Liver (tissue), 3 donors: ENCODE results near the gene KIF26B.

Experiments
- HNF4A ChIP-seq, 2 donors: conservative IDR thresholded peaks; 2 replicates each; pipeline ENCODE4 v1.6.1; 2016; ENCODE audit warnings: antibody characterized with exemption in 2 of 2, mild to moderate bottlenecking in 2 of 2
- RXRA ChIP-seq, 2 donors: IDR thresholded peaks; 2 replicates each; pipeline ENCODE4 v1.6.1; 2017 to 2018; ENCODE audit warnings: antibody characterized with exemption in 2 of 2, mild to moderate bottlenecking in 1 of 2
- TF ChIP-seq, protein P1 (sequence below): fragments of 150-350 bp; IDR thresholded peaks from 2 replicates; pipeline ENCODE4 v1.5.1; 2017; ENCODE audit warnings: improper control_type of control experiment, low read depth, low read length; ENCODE audit not compliant: missing input control
- TF ChIP-seq, protein P2 (sequence below): IDR thresholded peaks from 2 replicates; pipeline ENCODE4 v1.6.1; 2016; ENCODE audit warnings: antibody characterized with exemption
- donor health status: healthy.
- donor health status: healthy.

DNA sequence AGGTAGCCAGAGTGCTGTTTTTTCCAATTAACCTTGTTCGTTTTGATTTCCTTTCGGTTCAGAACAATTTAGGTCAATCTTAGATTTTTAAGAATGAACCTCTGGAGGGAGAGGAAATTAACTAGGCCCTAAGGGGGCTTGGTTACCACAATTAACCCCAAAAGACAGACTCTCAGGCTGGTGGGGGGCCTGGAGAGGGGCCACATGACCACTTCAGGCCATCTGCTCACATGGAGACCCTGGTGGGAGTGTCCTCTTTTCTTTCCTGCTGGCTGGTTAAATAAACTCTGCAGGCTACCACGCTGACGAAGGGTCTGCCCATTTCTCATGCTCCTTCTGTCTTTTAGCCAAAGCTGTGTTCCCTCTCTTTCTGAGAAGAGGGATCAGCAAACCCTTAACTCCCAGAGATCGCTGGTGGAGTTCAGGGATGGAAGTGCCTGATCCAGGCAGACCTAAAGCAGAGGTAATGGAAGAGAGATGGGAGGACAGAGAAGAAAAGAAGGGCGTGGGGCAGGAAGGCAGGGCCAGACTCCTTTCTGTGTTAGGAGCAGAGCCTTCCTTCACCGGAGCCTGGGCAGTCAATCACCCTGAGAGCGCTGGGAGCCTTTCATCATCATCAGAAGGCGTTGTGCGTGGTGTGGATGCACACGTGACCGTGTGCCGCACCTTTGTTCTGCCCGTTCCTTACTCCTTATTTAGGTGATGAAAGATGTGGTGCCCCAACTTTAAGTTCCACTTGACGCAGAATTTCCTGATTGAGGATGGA, 58.5 kb downstream of the KIF26B start:
- TF ChIP-seq, protein P1, sequence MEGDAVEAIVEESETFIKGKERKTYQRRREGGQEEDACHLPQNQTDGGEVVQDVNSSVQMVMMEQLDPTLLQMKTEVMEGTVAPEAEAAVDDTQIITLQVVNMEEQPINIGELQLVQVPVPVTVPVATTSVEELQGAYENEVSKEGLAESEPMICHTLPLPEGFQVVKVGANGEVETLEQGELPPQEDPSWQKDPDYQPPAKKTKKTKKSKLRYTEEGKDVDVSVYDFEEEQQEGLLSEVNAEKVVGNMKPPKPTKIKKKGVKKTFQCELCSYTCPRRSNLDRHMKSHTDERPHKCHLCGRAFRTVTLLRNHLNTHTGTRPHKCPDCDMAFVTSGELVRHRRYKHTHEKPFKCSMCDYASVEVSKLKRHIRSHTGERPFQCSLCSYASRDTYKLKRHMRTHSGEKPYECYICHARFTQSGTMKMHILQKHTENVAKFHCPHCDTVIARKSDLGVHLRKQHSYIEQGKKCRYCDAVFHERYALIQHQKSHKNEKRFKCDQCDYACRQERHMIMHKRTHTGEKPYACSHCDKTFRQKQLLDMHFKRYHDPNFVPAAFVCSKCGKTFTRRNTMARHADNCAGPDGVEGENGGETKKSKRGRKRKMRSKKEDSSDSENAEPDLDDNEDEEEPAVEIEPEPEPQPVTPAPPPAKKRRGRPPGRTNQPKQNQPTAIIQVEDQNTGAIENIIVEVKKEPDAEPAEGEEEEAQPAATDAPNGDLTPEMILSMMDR = no peak
- TF ChIP-seq, protein P2, sequence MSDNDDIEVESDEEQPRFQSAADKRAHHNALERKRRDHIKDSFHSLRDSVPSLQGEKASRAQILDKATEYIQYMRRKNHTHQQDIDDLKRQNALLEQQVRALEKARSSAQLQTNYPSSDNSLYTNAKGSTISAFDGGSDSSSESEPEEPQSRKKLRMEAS = no peak
- TF ChIP-seq HNF4A (conservative IDR thresholded peaks at IDR 0.05) (no peak), RXRA (IDR thresholded peaks at IDR 0.05) (no peak)
